GM12891 (cell line): ENCODE results near the gene FCER1G.

Source experiments
- PAX5 ChIP-seq: IDR thresholded peaks from 2 replicates; pipeline ENCODE4 v1.6.1; 2011; ENCODE audit warnings: low read length, moderate library complexity, mild to moderate bottlenecking; ENCODE audit not compliant: insufficient read depth, severe bottlenecking
- POLR2A ChIP-seq: IDR thresholded peaks from 2 replicates; pipeline ENCODE4 v1.6.1; 2011; ENCODE audit warnings: low read depth, low read length, control low read depth
- POLR2AphosphoS5 ChIP-seq: IDR thresholded peaks from 2 replicates; pipeline ENCODE4 v1.6.1; 2011; ENCODE audit warnings: low read depth, low read length, control low read depth
- POU2F2 ChIP-seq: IDR thresholded peaks from 2 replicates; pipeline ENCODE4 v1.6.1; 2011; ENCODE audit warnings: low read depth, mild to moderate bottlenecking, control low read depth, low read length, moderate library complexity
- SPI1 ChIP-seq: IDR thresholded peaks from 2 replicates; pipeline ENCODE4 v1.6.1; 2011; ENCODE audit warnings: low read depth, low read length, control low read depth
- TAF1 ChIP-seq: IDR thresholded peaks from 2 replicates; pipeline ENCODE4 v1.6.1; 2011; ENCODE audit warnings: low read depth, low read length, control low read depth

DNA sequence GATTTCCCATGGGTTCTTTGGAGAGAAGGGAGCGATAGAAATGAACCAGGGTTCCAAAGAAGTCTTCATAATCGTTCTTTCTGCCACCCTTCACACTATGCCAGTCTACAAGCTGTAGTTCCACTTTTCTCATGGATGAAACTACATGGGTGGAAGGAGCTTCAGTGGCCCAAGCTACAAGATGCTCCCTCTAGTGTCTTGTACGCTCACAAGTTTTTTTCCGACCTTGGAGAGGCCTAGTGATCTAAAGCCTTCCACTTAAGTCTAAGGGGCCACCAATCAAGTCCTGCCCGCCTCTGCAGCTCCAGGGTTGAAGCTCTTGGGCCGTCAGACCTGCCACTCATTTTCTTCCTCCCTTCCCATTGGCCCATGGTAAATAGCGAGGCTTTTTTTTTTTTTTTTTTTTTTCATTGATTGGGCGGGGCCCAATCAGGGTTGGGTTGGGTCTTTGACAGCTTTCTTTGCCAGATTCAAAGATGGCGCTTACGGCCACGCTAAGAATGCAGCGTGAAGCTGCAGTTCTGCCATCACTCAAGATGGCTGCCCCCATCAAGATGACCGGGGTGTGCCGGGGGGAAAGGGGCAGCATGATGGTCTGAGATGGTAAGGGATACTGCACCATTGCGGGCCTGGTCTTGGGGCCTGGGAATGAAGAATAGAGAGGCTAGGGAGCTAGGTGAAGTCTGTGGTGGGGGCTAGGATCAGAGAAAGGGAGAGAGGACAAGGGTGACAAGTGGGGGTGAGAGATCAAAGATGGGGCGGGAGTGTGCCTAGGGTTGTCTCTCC, 10.6 kb downstream of the FCER1G start, which contains the start of gene TOMM40L:
- TF ChIP-seq POLR2AphosphoS5 (no peak), POLR2A (no peak), SPI1 (no peak), TAF1 (peak; percentile 73), POU2F2 (no peak), PAX5 (no peak)
